ENCODE results near the gene ZFHX3.

The ZFHX3 gene

DNA sequence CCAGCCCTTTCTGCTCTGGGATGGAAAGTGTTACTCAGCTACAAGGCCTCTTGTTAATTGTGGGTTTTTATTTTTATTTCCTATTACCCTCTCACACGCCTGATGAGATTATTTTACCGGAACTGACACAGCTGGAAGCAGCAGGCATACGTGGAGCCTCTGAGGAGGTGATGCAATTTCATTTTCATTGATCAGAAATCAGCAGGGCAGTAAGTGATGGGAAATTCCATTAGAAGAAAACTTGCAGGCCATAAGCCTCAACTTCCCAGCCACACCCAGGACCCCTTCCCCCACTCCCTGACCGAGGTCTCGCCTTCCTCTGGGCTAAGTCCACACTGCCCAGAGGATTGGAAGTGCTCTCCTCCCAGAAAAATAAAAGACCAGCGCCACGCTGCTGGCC, 69.7 kb downstream of the ZFHX3 start:
- DNase-seq (ENCODE audit: low read depth, low spot score), result no peak

- no peak for DNase-seq (ENCODE audit: low read depth, low spot score)
Measured at GRCh38 chr16:72977127-72977526, 70.8 kb downstream of the ZFHX3 start.

DNA sequence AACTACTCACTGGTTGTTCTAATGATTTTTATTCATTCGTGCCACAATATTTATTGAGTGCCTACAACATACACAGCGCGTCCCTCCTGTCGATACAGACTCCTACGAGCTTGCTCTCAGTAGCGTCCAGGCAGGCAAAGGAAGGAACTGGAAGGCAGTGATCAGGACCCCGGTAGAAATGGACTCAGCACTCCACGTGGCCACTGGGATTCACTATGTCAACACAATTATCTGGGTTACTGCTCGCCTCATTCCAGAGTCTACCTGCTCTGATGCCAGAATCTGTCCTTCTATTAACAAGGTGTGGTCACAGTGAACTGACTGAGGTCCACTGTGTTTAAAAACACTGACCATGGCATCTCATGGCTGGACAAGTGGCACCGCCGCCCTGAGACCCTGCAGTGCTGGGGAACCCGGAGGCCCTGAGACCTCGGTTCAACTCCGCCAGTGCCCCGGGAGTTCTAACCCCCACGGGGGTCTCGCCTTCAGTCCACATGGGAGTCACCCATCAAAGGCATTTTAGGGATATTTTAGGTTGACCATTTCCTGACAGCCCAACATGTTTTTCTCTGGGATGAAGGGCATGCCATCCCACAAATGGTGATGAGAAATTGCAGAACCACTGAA, 71.4 kb downstream of the ZFHX3 start:
- DNase-seq (ENCODE audit: low read depth, low spot score), result no peak

DNA sequence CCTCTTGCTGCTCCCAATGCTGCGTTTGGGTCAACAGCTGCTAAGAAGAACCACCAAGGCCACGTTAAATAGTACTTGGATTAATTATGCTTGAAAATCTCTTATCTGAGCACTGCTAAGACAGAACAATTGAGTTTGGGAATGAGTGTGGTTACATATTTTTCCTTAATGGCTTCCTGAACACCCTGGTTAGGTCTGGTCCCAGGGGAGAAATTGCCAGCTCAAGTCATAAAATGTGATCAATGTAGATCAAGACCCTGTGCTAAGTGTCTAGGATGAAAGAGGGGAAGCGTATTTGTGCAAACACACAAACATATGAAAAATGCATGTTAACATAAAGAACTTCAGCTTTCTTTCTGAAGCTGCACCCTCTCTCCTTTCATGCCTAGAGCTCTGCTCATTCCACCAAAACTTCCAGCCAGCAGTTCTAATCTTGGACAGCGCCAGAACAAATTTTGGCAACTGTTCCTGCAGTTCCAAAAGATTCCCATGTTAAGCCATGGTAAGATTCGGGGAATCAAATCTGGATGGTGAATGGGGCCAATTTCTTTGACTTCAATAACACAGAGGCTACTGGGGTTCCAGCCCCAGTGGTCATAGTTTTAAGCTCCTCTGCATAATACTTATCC, 72.0 kb downstream of the ZFHX3 start:
- no peak for DNase-seq (ENCODE audit: low read depth, low spot score)

GRCh38 chr16:72974142-72974769, 73.7 kb downstream of the ZFHX3 start:
- no peak for DNase-seq (ENCODE audit: low read depth, low spot score)

GRCh38 chr16:72972878-72973571, 74.9 kb downstream of the ZFHX3 start:
- DNase-seq (ENCODE audit: low read depth, low spot score), result no peak

- DNase-seq (ENCODE audit: low read depth, low spot score), result no peak
Measured at GRCh38 chr16:72971370-72971769, 76.6 kb downstream of the ZFHX3 start.

DNA sequence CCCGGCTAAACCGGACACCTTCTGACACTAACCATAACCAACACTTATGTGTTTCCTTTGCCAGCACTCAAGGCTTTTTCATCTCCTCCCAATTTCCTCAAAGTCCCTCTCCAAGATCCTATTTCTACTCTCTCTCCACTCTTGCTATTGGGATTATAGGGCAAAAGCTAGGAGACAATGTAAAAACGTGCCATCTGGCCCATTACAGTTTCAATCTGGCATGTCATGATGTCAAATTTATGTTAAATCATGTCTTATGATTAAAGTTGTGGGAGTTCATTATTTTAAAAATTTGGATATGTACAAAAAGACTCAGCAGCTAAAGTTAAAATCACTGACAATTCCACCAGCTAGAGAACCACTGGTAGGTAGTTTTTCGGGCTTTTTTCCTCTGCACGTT, 77.3 kb downstream of the ZFHX3 start:
- no peak for DNase-seq (ENCODE audit: low read depth, low spot score)

- DNase-seq (ENCODE audit: low read depth, low spot score), result no peak
Measured at GRCh38 chr16:72969812-72970211, 78.1 kb downstream of the ZFHX3 start.

- no peak for DNase-seq (ENCODE audit: low read depth, low spot score)
Measured at GRCh38 chr16:72969146-72969545, 78.8 kb downstream of the ZFHX3 start.

GRCh38 chr16:72967941-72968340, 80.0 kb downstream of the ZFHX3 start:
- no peak for DNase-seq (ENCODE audit: low read depth, low spot score)

DNA sequence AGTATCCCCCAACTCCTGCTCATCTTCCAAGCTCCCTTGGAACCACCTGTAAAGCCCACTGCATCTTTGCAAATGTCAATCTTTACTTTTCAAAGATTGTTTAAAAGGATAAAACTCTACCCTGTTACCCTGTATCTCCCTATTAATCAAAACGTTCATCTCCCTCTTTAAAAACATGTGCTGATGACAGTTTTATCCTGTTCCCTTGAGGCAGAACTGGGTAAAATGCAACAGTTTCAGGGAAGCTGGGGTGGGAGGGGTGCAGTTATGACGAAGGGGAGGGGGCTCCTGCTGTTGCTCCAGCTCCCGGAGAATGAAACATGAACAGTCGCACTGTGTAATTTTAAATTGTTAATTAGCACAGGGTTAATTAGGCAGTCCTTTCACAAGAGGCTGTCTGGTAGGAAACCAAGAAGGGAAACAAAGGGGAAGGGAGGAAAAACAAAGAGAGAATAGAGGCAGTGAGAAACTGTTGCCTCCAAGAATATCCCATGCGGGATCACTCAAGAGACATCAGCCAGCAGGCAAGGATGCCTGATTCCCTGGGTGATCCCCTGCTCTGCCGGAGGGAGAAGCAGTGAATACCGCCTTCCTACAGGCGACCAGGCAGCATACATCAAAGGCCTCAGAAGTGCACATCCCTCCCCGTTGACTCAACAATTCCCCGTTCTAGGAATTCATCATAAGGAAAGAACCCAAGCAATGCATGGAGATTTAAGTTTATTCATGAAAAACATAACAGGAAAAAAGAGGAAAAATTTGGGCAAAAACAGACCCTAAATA, 84.2 kb downstream of the ZFHX3 start:
- peak; percentile 41 for DNase-seq (ENCODE audit: low read depth, low spot score)

GRCh38 chr16:72962347-72962746, 85.6 kb downstream of the ZFHX3 start:
- no peak for DNase-seq (ENCODE audit: low read depth, low spot score)

GRCh38 chr16:72961863-72962262, 86.1 kb downstream of the ZFHX3 start:
- DNase-seq (ENCODE audit: low read depth, low spot score), result peak; percentile 21

DNA sequence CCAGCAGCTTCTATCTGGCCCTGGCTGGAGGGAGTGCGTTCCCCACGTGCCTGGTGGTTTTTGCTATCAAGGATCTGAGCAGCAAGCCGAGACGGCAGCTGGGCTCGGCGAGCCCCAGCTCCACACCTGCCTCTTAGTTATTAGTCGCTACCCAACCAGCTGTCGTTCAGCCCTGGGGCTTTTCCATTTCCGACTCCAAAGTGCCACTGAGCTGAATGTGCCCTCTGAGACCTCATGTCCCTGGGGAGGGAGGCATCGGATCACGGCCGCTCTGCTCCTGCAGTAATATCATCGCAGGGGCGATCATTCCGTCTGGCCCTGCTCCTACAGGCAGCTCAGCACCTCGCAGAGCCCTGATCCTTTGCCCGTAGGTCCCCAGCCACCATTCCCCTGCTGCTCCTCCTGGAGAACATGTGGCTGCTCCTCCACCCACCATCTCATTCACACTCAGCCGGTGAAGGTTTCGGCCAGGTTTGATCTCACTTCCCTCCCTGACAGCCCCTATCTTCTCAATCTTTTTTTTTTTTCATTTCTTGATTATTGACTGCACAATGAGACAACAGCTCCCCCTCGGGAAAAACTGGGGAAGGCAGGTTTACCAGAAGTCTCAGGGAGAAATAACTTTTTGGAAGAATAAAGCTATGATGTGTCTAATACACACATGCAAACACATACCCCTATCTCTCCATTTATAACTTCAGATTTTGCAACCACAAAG, 86.7 kb downstream of the ZFHX3 start:
- DNase-seq (ENCODE audit: low read depth, low spot score), result peak; percentile 30

GRCh38 chr16:72960101-72960500, 87.8 kb downstream of the ZFHX3 start:
- DNase-seq (ENCODE audit: low read depth, low spot score), result no peak

- no peak for DNase-seq (ENCODE audit: low read depth, low spot score)
Measured at GRCh38 chr16:72959301-72959996, 88.5 kb downstream of the ZFHX3 start.

- no peak for DNase-seq (ENCODE audit: low read depth, low spot score)
Measured at GRCh38 chr16:72958522-72959076, 89.3 kb downstream of the ZFHX3 start.

DNA sequence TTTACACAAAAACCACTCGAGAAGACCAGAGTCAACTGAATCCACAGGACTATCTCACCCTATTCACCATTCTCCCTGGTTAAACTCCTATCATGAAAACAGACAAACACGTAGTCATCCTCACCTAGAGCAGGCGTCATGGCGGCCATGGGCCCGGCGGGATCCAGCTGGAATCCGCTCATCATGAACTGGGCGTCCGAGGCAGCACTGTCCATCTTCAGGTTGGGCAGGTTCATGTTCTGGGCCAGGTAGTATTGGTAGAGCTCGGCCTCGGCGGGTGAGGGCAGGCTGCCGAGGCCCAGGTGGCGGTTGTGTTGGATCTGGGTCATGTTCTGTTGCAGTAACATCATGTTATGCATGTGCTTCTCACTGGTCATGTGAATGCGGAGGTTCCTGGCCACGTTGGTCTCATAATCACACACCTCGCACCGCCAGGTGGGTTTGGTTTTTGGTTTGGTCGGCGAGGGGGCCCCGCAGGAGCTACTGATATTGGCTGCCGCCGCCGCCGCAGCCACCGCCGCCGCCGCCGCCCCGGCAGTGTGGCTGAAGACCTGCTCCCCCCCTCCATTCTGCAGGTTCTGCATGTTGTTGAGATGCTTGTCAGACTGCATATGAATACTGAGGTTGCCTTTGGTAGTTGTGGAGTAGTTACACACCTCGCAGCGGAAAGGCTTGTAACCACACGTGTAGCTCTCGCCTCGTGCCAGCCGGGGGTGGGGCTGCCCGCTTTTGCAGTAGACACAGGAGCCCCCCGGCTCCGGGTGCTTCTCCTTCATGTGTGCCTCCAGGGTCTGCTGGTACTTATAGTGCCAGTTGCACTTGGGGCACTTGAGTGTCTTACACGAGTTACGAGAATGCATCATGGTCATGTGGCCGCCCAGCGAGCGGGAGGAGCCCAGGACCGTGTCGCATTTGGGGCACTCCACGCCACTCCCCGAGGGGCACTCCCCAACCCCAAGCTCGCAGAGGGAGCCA, 90.3 kb downstream of the ZFHX3 start:
- no peak for DNase-seq (ENCODE audit: low read depth, low spot score)
